Kidney (tissue), 14 donors: Measurements from ENCODE around the gene CFAP70. TPM values are rescaled to one million over a fixed set of nuclear protein-coding genes. Genes with fewer than 3 reads are reported as not detected.

Experiments used
- DNase-seq, 5 donors: peaks; one replicate each; pipeline ENCODE4 v3.0.0-alpha.2; 2013 to 2020
- FAIRE-seq: peaks from 2 replicates; lab custom pipeline; 2012; peaks lifted over from hg19 to GRCh38; lab: Jason Lieb, UNC
- H3K27ac ChIP-seq, 2 donors: one replicate each; pipeline ENCODE4 v1.7.0; 2013; ENCODE audit warnings: low read depth in 2 of 2, low read length in 2 of 2, inconsistent platforms in 1 of 2
- H3K27me3 ChIP-seq: one replicate; pipeline ENCODE4 v1.7.1; 2013; ENCODE audit warnings: low read length, inconsistent platforms; ENCODE audit not compliant: control insufficient read depth, insufficient read depth
- H3K36me3 ChIP-seq, 3 donors: one replicate each; pipeline versions ENCODE4 v1.7.0 to v1.7.1; 2013; ENCODE audit warnings: low read length in 3 of 3, control low read depth in 1 of 3, inconsistent platforms in 1 of 3; ENCODE audit not compliant: insufficient read depth in 3 of 3, control insufficient read depth in 2 of 3
- H3K4me1 ChIP-seq, 3 donors: one replicate each; pipeline versions ENCODE4 v1.7.0 to v1.7.1; 2013; ENCODE audit warnings: low read length in 3 of 3, inconsistent platforms in 1 of 3, low read depth in 1 of 3; ENCODE audit not compliant: control insufficient read depth in 2 of 3, insufficient read depth in 2 of 3
- H3K4me3 ChIP-seq, 3 donors: one replicate each; pipeline versions ENCODE4 v1.7.0 to v1.8.1; 2013; ENCODE audit warnings: low read length in 3 of 3, control low read depth in 1 of 3, inconsistent platforms in 1 of 3
- H3K9ac ChIP-seq, 3 donors: one replicate each; pipeline versions ENCODE4 v1.7.0 to v1.7.1; 2013; ENCODE audit warnings: low read length in 3 of 3, control low read depth in 1 of 3, inconsistent platforms in 1 of 3
- H3K9me3 ChIP-seq, 3 donors: one replicate each; pipeline versions ENCODE4 v1.7.0 to v1.7.1; 2013; ENCODE audit warnings: low read length in 3 of 3, control low read depth in 1 of 3, inconsistent platforms in 1 of 3; ENCODE audit not compliant: control insufficient read depth in 2 of 3, insufficient read depth in 1 of 3
- intact Hi-C: fragments of 100-400 bp; cut with DNase I; formaldehyde crosslinking; loops from one replicate; pipeline ENCODE4 v1.11.1; 2022
- polyA plus RNA-seq: library from polyadenylated mRNA; stranded (reverse); fragments of 350-450 nt; fragmentation: Illumina TruSeq; extraction: RNeasy Lipid Tissue Mini Kit (QIAGEN cat#74804); gene quantifications from one replicate; pipeline ENCODE4 v1.2.3, GENCODE V29; 2014; ENCODE audit warnings: low read depth, low replicate concordance; ENCODE audit not compliant: insufficient read depth
- total RNA-seq: library from RNA; stranded (reverse); fragmentation: NEBNext Ultra II Directional; extraction: Animal tissue kit (Norgen Biotek cat#: 25700); gene quantifications from one replicate; pipeline ENCODE4 v1.2.1, GENCODE V29; 2021
- TF ChIP-seq, protein P1 (sequence below): IDR thresholded peaks from 3 replicates; pipeline ENCODE4 v1.5.1; 2012; ENCODE audit warnings: mild to moderate bottlenecking, moderate library complexity, borderline replicate concordance; ENCODE audit not compliant: insufficient read depth; ENCODE audit errors: extremely low read depth
- donor health status: control.
- donor health status: control.
- donor health status: control.
- donor health status: control.
- donor health status: control.
- donor health status: DM: yes; HTN: yes; CAD: no.
- donor health status: Normal renal cell carcinoma (clear cell type).

Gene CFAP70
- total and polyA plus RNA-seq, 2 donors from 2014 or later, result 6.0 to 8.7 TPM

DNA sequence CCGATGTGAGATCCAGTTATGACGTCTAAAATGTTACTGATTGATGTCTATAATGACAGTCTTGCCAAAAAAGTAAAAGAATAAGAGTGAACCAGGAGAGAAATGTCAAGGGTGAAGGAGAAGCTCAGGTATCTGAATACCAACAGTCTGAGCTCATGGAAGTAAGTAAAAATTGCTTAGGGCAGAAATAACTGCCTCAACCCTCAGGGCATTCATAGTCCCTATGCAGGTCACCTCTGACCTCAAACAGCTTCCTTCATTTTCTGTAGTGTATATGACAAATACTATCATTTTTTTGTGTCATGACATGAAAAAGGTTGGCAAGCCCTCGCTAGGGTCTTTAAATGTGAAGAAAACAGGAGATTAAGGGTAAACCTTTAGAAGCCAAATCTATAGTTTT lies 65.2 kb downstream of the CFAP70 start:
- intact Hi-C loops, result no loop called here
- no peak overlapping the region for H3K9ac ChIP-seq
- no peak overlapping the region for H3K27ac ChIP-seq
- H3K9me3 ChIP-seq, result no peaks in the 10 kb centered on the region
- H3K36me3 ChIP-seq, result peaks cover 0 to 11% (median 3%) of the 10 kb centered on the region in 3 donors
- DNase-seq (no peak), FAIRE-seq (no peak)
- no peaks in the 10 kb centered on the region for H3K27me3 ChIP-seq
- H3K4me3 ChIP-seq, result no peak overlapping the region
- TF ChIP-seq, protein P1, sequence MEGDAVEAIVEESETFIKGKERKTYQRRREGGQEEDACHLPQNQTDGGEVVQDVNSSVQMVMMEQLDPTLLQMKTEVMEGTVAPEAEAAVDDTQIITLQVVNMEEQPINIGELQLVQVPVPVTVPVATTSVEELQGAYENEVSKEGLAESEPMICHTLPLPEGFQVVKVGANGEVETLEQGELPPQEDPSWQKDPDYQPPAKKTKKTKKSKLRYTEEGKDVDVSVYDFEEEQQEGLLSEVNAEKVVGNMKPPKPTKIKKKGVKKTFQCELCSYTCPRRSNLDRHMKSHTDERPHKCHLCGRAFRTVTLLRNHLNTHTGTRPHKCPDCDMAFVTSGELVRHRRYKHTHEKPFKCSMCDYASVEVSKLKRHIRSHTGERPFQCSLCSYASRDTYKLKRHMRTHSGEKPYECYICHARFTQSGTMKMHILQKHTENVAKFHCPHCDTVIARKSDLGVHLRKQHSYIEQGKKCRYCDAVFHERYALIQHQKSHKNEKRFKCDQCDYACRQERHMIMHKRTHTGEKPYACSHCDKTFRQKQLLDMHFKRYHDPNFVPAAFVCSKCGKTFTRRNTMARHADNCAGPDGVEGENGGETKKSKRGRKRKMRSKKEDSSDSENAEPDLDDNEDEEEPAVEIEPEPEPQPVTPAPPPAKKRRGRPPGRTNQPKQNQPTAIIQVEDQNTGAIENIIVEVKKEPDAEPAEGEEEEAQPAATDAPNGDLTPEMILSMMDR, result no peak
- H3K4me1 ChIP-seq, result no peaks in the 10 kb centered on the region

DNA sequence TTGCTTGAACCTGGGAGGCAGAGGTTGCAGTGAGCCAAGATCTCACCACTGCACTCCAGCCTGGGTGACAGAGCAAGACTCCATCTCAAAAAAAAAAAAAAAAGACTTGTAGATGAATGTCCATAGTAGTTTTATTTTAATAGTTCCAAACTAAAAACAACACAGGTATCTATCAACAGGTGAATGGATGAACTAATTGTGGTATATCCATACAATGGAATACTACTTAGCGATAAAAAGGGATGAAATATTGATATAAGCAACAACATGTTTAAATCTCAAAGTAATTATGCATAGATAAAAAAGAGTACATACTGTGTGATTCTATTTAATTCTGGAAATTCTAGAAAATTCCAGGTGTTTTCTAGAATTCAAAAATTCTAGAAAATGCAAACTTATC lies 68.7 kb downstream of the CFAP70 start:
- Histone ChIP-seq H3K27me3 (no peaks in the 10 kb centered on the region), H3K4me3 (no peak overlapping the region), H3K36me3 (peaks cover 0 to 11% (median 3%) of the 10 kb centered on the region in 3 donors), H3K27ac (no peak overlapping the region), H3K9me3 (no peaks in the 10 kb centered on the region), H3K4me1 (no peaks in the 10 kb centered on the region), H3K9ac (no peak overlapping the region)
- TF ChIP-seq, protein P1, result no peak
- DNase-seq (no peak), FAIRE-seq (no peak)
- intact Hi-C loops, result no loop called here

DNA sequence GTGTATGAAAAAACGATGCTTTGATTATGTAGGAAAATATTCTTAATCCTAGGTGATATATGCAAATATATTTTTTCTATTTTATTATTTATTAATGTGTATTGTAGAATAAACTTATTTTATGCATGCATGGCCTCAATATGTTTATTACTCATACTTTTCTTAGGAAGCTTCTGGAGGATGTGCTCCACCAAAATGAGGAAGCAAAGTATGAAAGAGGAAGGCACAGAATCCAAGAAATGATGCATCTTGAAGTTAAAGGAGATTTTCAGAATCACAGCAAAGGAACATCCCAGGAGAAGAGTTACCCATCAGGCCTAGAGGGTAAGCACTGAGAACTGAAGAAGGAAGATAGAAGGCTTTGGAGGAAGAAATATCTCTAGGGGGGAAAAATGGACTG lies 71.2 kb downstream of the CFAP70 start:
- DNase-seq, result no peak
- Histone ChIP-seq H3K9me3 (no peaks in the 10 kb centered on the region), H3K4me1 (no peaks in the 10 kb centered on the region), H3K36me3 (peaks cover 0 to 6% (median 3%) of the 10 kb centered on the region in 3 donors), H3K4me3 (no peak overlapping the region), H3K27ac (no peak overlapping the region), H3K27me3 (no peaks in the 10 kb centered on the region), H3K9ac (no peak overlapping the region)
- TF ChIP-seq, protein P1, result no peak
- no peak for FAIRE-seq
- intact Hi-C loops, result no loop called here

DNA sequence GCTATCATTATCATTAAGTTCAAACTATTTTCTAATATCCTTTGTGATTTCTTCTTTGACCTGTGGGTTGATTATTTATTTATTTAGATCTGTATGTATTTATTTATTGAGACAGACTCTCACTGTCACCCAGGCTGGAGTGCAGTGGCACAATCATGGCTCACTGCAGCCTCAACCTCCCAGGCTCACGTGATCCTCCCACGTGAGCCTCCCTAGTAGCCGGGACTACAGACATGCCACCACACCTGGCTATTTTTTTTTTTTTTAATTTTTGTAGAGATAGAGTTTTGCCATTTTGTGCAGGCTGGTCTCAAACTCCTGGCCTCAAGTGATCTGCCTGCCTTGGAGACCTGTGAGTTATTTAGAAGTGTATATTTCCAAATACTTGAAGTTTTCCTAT lies 77.6 kb downstream of the CFAP70 start:
- Histone ChIP-seq H3K27ac (no peak overlapping the region), H3K9ac (no peak overlapping the region), H3K27me3 (no peaks in the 10 kb centered on the region), H3K36me3 (no peaks in the 10 kb centered on the region), H3K4me3 (no peak overlapping the region), H3K4me1 (no peaks in the 10 kb centered on the region), H3K9me3 (no peaks in the 10 kb centered on the region)
- TF ChIP-seq, protein P1, result no peak
- DNase-seq (no peak), FAIRE-seq (no peak)
- intact Hi-C loops, result no loop called here
